GM19099 (cell line): ENCODE data around the gene NEUROG1.

Experiments
- POLR2A ChIP-seq: IDR thresholded peaks from 3 replicates; pipeline ENCODE4 v1.6.1; 2011; ENCODE audit warnings: low read depth; ENCODE audit not compliant: insufficient read length; ENCODE audit errors: extremely low read depth

The NEUROG1 gene

DNA sequence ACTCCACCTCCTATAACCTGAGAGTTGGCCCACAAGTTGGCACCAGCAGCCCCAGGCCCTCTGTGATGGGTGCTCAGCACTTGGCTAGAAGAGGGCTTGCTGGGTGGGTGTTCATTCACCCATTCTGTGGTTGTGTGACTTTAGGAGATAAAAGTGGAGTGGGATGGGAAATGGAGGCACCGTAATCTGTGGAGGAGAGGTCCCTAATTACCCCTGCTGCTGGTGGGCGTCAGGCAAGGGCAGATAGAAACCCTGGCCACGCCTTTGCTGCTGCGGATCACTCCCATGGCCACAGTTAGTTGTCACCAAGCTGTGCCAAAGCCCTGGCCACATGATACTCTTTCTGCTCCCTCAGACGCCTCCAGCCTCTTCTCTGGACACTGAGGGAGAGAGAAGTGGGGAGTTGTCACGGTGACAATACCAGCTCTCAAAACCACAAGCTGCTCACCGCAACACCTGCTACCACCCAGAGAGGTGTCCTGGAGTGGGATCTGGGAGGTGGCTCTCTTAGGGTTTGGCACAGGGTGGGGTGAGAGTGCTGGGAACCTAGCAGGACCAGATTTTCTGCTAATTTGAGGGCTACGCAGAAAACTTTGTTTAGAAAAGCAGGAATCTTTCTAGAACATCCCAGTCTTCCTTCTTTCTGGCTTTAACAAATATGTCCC, 12.0 kb upstream of the NEUROG1 start:
- TF ChIP-seq POLR2A: no peak

GRCh38 chr5:135546912-135547311, 11.1 kb upstream of the NEUROG1 start:
- TF ChIP-seq POLR2A: no peak

- TF ChIP-seq POLR2A: no peak
Measured at GRCh38 chr5:135546101-135546500, 10.3 kb upstream of the NEUROG1 start.

DNA sequence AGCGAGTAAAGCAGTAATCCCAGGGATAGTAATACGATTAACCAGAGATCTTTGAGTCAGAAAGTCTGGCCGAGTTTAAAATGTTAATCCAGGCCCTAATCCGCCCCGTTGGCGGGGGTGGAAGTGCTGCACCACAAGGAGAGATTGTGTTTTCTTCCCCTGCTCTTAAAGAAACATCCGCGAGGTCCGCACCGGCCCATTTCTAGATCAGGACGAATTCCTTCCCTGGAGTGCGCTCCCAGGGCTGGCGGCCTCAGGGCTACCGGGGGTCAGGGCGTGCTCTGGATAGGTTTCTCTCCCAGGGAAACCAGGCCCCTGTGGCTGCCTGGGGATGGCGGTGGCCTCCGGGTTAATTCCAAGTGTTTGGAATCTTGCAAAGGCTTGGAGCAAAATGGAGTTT, 9.3 kb upstream of the NEUROG1 start:
- TF ChIP-seq POLR2A: no peak

DNA sequence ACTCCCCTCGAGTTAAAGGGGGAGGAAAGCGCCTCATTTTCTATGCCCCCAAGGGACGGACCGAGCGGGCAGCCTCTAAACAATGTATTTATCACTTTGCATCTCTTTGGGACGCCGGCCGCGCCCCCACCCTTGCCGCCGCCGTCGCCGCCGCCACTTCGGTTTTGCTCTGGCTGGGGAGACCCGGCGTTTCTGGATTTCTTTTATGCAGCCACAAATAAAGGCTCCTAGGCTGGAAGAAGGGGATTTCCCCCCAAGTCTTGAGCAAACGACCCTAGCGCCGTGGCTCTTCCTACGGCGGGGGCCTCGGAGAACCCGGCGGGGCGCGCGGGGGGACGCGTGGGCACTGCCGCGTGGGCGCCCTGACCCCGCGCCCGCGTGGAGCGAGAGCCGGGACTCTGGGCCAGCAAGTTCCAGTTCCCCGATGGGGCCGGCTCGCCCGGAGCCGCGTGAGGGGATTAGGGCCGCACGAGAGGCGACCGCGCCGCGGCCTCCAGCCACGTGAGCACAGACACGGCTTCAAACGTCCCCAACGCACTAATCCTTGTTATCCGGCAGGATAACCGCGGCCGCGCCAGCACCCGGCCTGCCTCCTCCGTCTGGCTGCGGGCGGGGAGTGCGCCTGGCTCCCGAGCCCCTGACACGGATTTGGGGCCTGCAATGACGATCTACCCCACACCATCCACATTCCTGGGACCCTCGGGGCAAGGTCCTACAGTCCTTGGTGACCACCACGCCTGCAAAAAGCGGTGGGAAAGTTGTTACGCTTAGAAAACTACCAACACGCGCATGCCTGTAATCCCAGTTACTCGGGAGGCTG, 7.9 kb upstream of the NEUROG1 start:
- no peak for TF ChIP-seq POLR2A

- TF ChIP-seq POLR2A: no peak
Measured at GRCh38 chr5:135543001-135543484, 7.3 kb upstream of the NEUROG1 start.

DNA sequence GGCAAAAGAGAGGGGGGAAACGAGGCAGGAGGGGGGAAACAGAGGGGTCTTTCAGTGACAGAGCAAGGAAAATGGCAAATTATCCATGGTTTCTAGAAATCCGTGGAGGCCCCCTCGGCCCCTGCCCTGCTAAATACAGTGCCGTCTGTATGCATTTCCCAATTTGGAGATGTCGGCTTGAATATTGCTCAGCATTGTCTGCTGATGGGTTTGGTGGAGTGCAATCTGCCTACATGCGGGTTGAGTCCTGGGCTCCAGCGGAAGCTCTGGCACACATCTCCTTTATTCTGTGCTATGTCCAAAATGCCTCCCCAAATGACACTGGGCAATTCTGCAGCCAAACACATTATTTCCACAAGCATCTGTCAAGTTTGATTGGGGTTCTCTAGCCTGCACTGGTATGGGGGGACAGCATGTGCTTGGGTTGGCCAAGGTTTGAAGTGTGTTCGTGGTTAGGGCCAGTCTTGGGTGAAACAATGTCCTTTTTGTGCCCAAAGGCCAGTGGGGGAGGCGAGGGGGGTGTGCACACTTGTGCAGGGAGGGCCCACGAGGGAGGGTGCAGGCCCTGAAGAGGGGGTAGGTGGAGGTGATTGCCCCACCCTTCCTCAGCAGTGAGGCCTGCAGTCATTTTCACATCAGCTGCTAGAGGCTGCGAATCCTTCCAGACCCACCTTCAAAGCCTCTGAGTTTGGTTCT, 6.2 kb upstream of the NEUROG1 start:
- TF ChIP-seq POLR2A: no peak

GRCh38 chr5:135539430-135540005, 3.8 kb upstream of the NEUROG1 start:
- no peak for TF ChIP-seq POLR2A

- no peak for TF ChIP-seq POLR2A
Measured at GRCh38 chr5:135538261-135538660, 2.5 kb upstream of the NEUROG1 start.

GRCh38 chr5:135537745-135538144, 2.0 kb upstream of the NEUROG1 start:
- no peak for TF ChIP-seq POLR2A

DNA sequence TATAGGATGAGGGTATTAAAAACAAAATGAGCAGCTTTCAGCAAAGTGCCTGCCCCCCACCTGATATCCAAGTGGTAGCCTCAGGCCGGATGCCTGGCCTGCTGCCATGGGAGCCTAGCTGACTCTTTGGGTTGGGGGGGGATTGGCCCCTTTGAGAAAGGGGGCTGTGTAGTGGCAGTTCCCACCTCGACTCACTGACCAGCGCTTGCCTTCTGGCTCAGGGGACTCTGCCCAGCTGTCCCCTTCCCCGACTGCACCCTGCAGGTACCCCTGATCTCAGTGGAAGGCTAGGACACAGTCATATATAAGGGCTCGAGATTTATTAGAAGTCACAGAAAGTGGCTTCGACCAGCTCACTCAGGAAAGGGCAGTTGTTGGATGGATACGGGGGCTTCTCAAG, 1.5 kb upstream of the NEUROG1 start:
- TF ChIP-seq POLR2A: no peak

DNA sequence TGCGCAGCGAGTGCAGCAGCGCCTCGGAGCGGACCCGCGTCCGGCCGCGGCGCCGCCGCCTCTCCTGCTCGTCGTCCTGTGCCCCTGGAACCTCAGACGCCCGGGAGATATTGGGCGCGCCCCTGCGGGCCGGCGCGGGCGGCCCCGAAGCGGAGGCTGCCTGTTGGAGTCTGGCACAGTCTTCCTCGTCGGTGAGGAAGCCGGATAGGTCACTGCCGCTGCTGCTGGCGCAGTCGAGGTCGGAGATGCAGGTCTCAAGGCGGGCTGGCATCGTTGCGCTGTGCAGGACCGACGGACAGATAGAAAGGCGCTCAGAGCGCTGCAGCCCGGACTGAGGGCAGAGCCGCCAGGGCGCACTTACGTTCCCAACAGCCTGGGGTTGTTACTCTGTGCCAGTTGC, 344 bp downstream of the NEUROG1 start:
- no peak for TF ChIP-seq POLR2A

DNA sequence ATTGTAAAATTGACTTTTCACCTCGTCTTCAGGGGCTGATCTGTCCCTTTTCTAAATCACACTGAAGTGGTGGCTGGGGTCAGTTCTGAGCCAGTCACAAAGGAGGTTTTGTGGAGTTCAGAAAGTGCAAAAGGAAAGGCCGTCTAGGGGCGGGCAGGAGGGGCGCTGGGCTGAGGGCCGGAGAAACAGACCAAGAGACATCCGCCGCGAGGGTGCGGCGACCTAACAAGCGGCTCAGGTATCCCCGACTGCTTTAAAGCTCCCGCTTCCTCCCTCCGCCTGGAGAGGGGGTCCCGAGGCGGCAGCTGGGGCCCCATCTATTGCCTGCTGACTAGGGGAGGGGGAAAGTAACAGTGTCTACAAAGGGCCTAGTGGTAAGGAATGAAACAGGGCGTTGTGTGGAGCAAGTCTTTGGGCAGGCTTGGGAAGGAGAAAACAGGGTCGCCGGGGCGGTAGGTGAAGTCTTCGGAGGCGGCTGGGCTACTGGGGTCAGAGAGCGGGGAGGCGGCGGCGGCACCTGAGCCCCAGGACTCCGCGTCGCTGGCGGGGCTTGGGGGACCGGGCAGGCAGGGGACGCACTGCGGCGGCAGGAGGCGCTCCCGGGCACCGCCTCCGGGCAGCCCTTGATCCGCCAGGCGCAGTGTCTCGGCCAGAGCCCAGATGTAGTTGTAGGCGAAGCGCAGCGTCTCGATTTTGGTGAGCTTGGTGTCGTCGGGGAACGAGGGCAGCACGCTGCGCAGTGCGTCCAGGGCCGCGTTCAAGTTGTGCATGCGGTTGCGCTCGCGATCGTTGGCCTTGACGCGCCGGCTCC, 950 bp downstream of the NEUROG1 start:
- no peak for TF ChIP-seq POLR2A

- TF ChIP-seq POLR2A: no peak
Measured at GRCh38 chr5:135533794-135534193, 2.0 kb downstream of the NEUROG1 start.

GRCh38 chr5:135533334-135533733, 2.4 kb downstream of the NEUROG1 start:
- TF ChIP-seq POLR2A: no peak

GRCh38 chr5:135526924-135527323, 8.8 kb downstream of the NEUROG1 start:
- no peak for TF ChIP-seq POLR2A
